Astrocyte (in vitro differentiated cells and primary cell): Measurements from ENCODE around the gene TRIM52. TPM values are rescaled to one million over a fixed set of nuclear protein-coding genes. Genes with fewer than 3 reads are reported as not detected.

Experiments used
- DNase-seq: peaks from one replicate; pipeline ENCODE4 v3.0.0-alpha.2; 2010; ENCODE audit warnings: low read depth
- FAIRE-seq: peaks from 2 replicates; lab custom pipeline; 2011; peaks lifted over from hg19 to GRCh38; lab: Jason Lieb, UNC
- H2AFZ ChIP-seq: 2 replicates; pipeline ENCODE4 v1.6.0; 2012; ENCODE audit warnings: low read depth, low read length, inconsistent platforms
- H3K27ac ChIP-seq: 2 replicates; pipeline ENCODE4 v1.5.1; 2011; ENCODE audit warnings: low read depth, low read length, inconsistent platforms
- H3K27me3 ChIP-seq: 2 replicates; pipeline ENCODE4 v1.6.0; 2011; ENCODE audit warnings: low read length, inconsistent platforms; ENCODE audit not compliant: insufficient read depth
- H3K36me3 ChIP-seq: 2 replicates; pipeline ENCODE4 v1.5.1; 2011; ENCODE audit warnings: low read length, inconsistent platforms; ENCODE audit not compliant: insufficient read depth
- H3K4me1 ChIP-seq: 2 replicates; pipeline ENCODE4 v1.5.1; 2011; ENCODE audit warnings: low read length, inconsistent platforms; ENCODE audit not compliant: insufficient read depth
- H3K4me2 ChIP-seq: 2 replicates; pipeline ENCODE4 v1.6.0; 2012; ENCODE audit warnings: low read length, inconsistent platforms
- H3K4me3 ChIP-seq: 2 replicates; pipeline ENCODE4 v1.5.1; 2011; ENCODE audit warnings: low read depth, mild to moderate bottlenecking, low read length, inconsistent platforms; ENCODE audit not compliant: insufficient read depth
- H3K79me2 ChIP-seq: 2 replicates; pipeline ENCODE4 v1.6.0; 2012; ENCODE audit warnings: mild to moderate bottlenecking, low read length, inconsistent platforms; ENCODE audit not compliant: insufficient read depth
- H3K9ac ChIP-seq: 2 replicates; pipeline ENCODE4 v1.6.0; 2012; ENCODE audit warnings: mild to moderate bottlenecking, low read length, inconsistent platforms
- H3K9me3 ChIP-seq: 2 replicates; pipeline ENCODE4 v1.5.1; 2012; ENCODE audit warnings: low read depth, mild to moderate bottlenecking, low read length, inconsistent platforms; ENCODE audit not compliant: insufficient read depth
- H4K20me1 ChIP-seq: 2 replicates; pipeline ENCODE4 v1.6.0; 2012; ENCODE audit warnings: low read length, inconsistent platforms; ENCODE audit not compliant: insufficient read depth
- H3K27ac Mint-ChIP-seq: one replicate; pipeline ENCODE4 v1.8.0; 2021; ENCODE audit warnings: mild to moderate bottlenecking, mixed read lengths; ENCODE audit not compliant: unreplicated experiment
- H3K27me3 Mint-ChIP-seq: one replicate; pipeline ENCODE4 v1.8.0; 2021; ENCODE audit warnings: low read depth, mixed read lengths; ENCODE audit not compliant: unreplicated experiment
- H3K36me3 Mint-ChIP-seq: one replicate; pipeline ENCODE4 v1.8.0; 2021; ENCODE audit warnings: low read depth, mixed read lengths; ENCODE audit not compliant: unreplicated experiment
- H3K4me1 Mint-ChIP-seq: one replicate; pipeline ENCODE4 v1.8.0; 2021; ENCODE audit warnings: low read depth, mixed read lengths; ENCODE audit not compliant: unreplicated experiment
- H3K4me3 Mint-ChIP-seq: one replicate; pipeline ENCODE4 v1.8.0; 2021; ENCODE audit warnings: mild to moderate bottlenecking, moderate library complexity, mixed read lengths; ENCODE audit not compliant: unreplicated experiment
- H3K9me3 Mint-ChIP-seq: one replicate; pipeline ENCODE4 v1.8.0; 2021; ENCODE audit warnings: mild to moderate bottlenecking, mixed read lengths; ENCODE audit not compliant: unreplicated experiment
- CTCF ChIP-seq: IDR thresholded peaks from 2 replicates; pipeline ENCODE4 v1.5.1; 2011; ENCODE audit warnings: low read depth, mild to moderate bottlenecking, inconsistent platforms, low read length, moderate library complexity; ENCODE audit not compliant: insufficient read depth
- EZH2 ChIP-seq: IDR thresholded peaks from 2 replicates; pipeline ENCODE4 v1.6.1; 2012; ENCODE audit warnings: mild to moderate bottlenecking, low read length, inconsistent platforms; ENCODE audit not compliant: insufficient read depth
- total RNA-seq: library from RNA; stranded (reverse); gene quantifications from 2 replicates; pipeline ENCODE4 v1.2.1, GENCODE V29; 2021

TRIM52 gene
- total RNA-seq, 1 donor from 2014 or later, result 6.5 TPM

- TF ChIP-seq CTCF, result no peak
- no peak for TF ChIP-seq EZH2
- DNase-seq (no peak), FAIRE-seq (no peak)
- no peak overlapping the region for H3K4me3 ChIP-seq
- H3K36me3 ChIP-seq, result no peaks in the 10 kb centered on the region
- Mint-ChIP-seq H3K27me3 (peaks cover 22% of the 10 kb centered on the region), H3K9me3 (peaks cover 4% of the 10 kb centered on the region), H3K4me1 (peaks cover 13% of the 10 kb centered on the region), H3K36me3 (no peaks in the 10 kb centered on the region), H3K4me3 (peak overlapping the region; percentile 94), H3K27ac (no peak overlapping the region)
- no peaks in the 10 kb centered on the region for H3K9me3 ChIP-seq
- H2AFZ ChIP-seq, result no peak overlapping the region
- no peak overlapping the region for H3K27ac ChIP-seq
- peaks cover 16% of the 10 kb centered on the region for H3K27me3 ChIP-seq
- peaks cover 12% of the 10 kb centered on the region for H3K4me1 ChIP-seq
- no peak overlapping the region for H3K9ac ChIP-seq
- no peaks in the 10 kb centered on the region for H3K79me2 ChIP-seq
- H3K4me2 ChIP-seq, result no peak overlapping the region
- H4K20me1 ChIP-seq, result peaks cover 5% of the 10 kb centered on the region
Measured at GRCh38 chr5:181207960-181208253, 53.0 kb downstream of the TRIM52 start.

- peaks cover 12% of the 10 kb centered on the region for H3K4me1 ChIP-seq
- H3K4me3 ChIP-seq, result peak overlapping the region; percentile 66
- peak overlapping the region; percentile 94 for H3K4me3 Mint-ChIP-seq
- H3K27ac ChIP-seq, result peak overlapping the region; percentile 54
- H2AFZ ChIP-seq, result peak overlapping the region; percentile 76
- H3K36me3 Mint-ChIP-seq, result no peaks in the 10 kb centered on the region
- peaks cover 5% of the 10 kb centered on the region for H4K20me1 ChIP-seq
- no peaks in the 10 kb centered on the region for H3K36me3 ChIP-seq
- peaks cover 13% of the 10 kb centered on the region for H3K27me3 ChIP-seq
- H3K27me3 Mint-ChIP-seq, result peaks cover 19% of the 10 kb centered on the region
- H3K9ac ChIP-seq, result peak overlapping the region; percentile 69
- peak overlapping the region; percentile 87 for H3K4me2 ChIP-seq
- H3K27ac Mint-ChIP-seq, result peak overlapping the region; percentile 93
- FAIRE-seq (peak; percentile 32), DNase-seq (peak; percentile 89)
- peaks cover 13% of the 10 kb centered on the region for H3K4me1 Mint-ChIP-seq
- H3K79me2 ChIP-seq, result no peaks in the 10 kb centered on the region
- no peaks in the 10 kb centered on the region for H3K9me3 ChIP-seq
- TF ChIP-seq CTCF (no peak), EZH2 (no peak)
- peaks cover 4% of the 10 kb centered on the region for H3K9me3 Mint-ChIP-seq
Measured at GRCh38 chr5:181207214-181207959, 53.6 kb downstream of the TRIM52 start.
